ENCODE measurements around the gene ANGPTL1.

The ANGPTL1 gene

DNA sequence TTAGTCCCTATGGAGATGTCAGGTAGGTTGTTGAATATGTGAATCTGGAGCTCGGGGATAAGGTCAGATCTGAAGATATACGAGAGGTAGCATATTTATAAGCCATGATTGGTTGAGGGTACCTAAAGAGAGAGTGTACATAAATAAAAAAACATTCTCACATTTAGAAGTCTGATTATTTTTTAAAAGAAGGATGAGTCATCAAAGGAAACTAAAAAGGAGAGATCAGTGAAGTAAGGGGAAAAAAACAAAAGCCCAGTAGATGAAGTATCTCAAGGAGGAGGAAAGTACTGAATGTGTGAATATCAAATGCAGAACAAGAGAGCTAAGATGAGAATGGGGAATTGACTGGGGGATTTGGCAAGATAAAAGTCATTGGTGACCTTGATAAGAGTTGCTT lies 15.7 kb upstream of the ANGPTL1 start:
- H2BK12ac ChIP-seq (ENCODE audit: low read length in 2 of 2), result no peak overlapping the region
- no peak overlapping the region for H3K23ac ChIP-seq (ENCODE audit: low read length in 2 of 2)
- H3K4me2 ChIP-seq (ENCODE audit: low read length, poor library complexity, severe bottlenecking), result no peak overlapping the region
- no peak overlapping the region for H4K8ac ChIP-seq (ENCODE audit: low read length)
- no CpG with 5 or more reads among the region's 2 CpGs for WGBS
- H3K14ac ChIP-seq (ENCODE audit: low read length in 2 of 2), result no peak overlapping the region
- no peak overlapping the region for H3K18ac ChIP-seq (ENCODE audit: low read depth in 1 of 2, low read length in 2 of 2)
- H3K9me3 ChIP-seq (ENCODE audit: control insufficient read depth, low read length), result no peaks in the 10 kb centered on the region
- no peak overlapping the region for H3K4ac ChIP-seq (ENCODE audit: low read depth in 1 of 2, low read length in 2 of 2)
- no peak overlapping the region for H2BK15ac ChIP-seq (ENCODE audit: low read depth, poor library complexity, severe bottlenecking)
- H3K27ac ChIP-seq (ENCODE audit: low read length, poor library complexity, severe bottlenecking), result no peak overlapping the region
- H4K91ac ChIP-seq (ENCODE audit: low read length), result no peak overlapping the region
- H3K27me3 ChIP-seq (ENCODE audit: control insufficient read depth in 1 of 2, insufficient read depth in 1 of 2, low read length in 2 of 2), result no peaks in the 10 kb centered on the region
- H3K36me3 ChIP-seq (ENCODE audit: control insufficient read depth in 1 of 2, insufficient read depth in 2 of 2, low read depth in 1 of 2, low read length in 2 of 2), result peaks cover 6 to 94% of the 10 kb centered on the region in 2 experiments
- no peak overlapping the region for H2AFZ ChIP-seq (ENCODE audit: low read depth, low read length)
- H2BK120ac ChIP-seq (ENCODE audit: low read depth, low read length), result no peak overlapping the region
- H3K9ac ChIP-seq (ENCODE audit: low read length), result no peak overlapping the region
- H3K4me1 ChIP-seq (ENCODE audit: control insufficient read depth, insufficient read depth, low read depth, low read length), result no peaks in the 10 kb centered on the region
- H2BK5ac ChIP-seq (ENCODE audit: low read depth, low read length, poor library complexity, severe bottlenecking), result no peak overlapping the region
- H3K4me3 ChIP-seq (ENCODE audit: insufficient read depth in 1 of 2, low read depth in 1 of 2, low read length in 2 of 2), result no peak overlapping the region
- no peak for DNase-seq
- H2AK5ac ChIP-seq (ENCODE audit: low read length, severe bottlenecking), result no peak overlapping the region
- no peaks in the 10 kb centered on the region for H3K79me1 ChIP-seq (replicated peaks; ENCODE audit: low read length, poor library complexity, severe bottlenecking)

DNA sequence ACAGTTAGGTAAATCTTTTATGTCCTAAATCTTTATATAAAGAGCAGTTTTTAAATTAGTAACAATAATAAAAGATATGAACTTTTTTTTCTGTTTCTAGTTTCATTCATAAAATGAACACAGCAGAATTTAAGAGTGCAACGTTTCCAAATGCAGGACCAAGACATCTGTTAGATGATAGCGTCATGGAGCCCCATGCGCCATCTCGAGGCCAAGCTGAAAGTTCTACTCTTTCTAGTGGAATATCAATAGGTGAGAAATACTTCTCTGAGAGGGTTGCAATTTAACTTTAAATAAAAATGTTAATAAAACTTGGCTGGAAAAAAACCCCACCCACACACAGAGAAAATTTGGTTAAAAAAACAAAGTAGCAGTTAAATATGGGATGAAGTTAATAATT lies 15.0 kb upstream of the ANGPTL1 start:
- no peak overlapping the region for H4K8ac ChIP-seq (ENCODE audit: low read length)
- peaks cover 4% of the 10 kb centered on the region for H3K9me3 ChIP-seq (ENCODE audit: control insufficient read depth, low read length)
- peaks cover 9 to 94% of the 10 kb centered on the region in 2 experiments for H3K36me3 ChIP-seq (ENCODE audit: control insufficient read depth in 1 of 2, insufficient read depth in 2 of 2, low read depth in 1 of 2, low read length in 2 of 2)
- no peak overlapping the region for H2BK12ac ChIP-seq (ENCODE audit: low read length in 2 of 2)
- no peak overlapping the region for H4K91ac ChIP-seq (ENCODE audit: low read length)
- no peak overlapping the region for H3K9ac ChIP-seq (ENCODE audit: low read length)
- no peak overlapping the region for H3K14ac ChIP-seq (ENCODE audit: low read length in 2 of 2)
- H2BK5ac ChIP-seq (ENCODE audit: low read depth, low read length, poor library complexity, severe bottlenecking), result no peak overlapping the region
- H2AFZ ChIP-seq (ENCODE audit: low read depth, low read length), result no peak overlapping the region
- H2BK120ac ChIP-seq (ENCODE audit: low read depth, low read length), result no peak overlapping the region
- H3K23ac ChIP-seq (ENCODE audit: low read length in 2 of 2), result no peak overlapping the region
- no peak overlapping the region for H3K27ac ChIP-seq (ENCODE audit: low read length, poor library complexity, severe bottlenecking)
- WGBS, result 100% methylated on average over 2 of the region's 4 CpGs
- H3K79me1 ChIP-seq (replicated peaks; ENCODE audit: low read length, poor library complexity, severe bottlenecking), result no peaks in the 10 kb centered on the region
- no peaks in the 10 kb centered on the region for H3K27me3 ChIP-seq (ENCODE audit: control insufficient read depth in 1 of 2, insufficient read depth in 1 of 2, low read length in 2 of 2)
- no peak overlapping the region for H2AK5ac ChIP-seq (ENCODE audit: low read length, severe bottlenecking)
- no peak overlapping the region for H3K4me2 ChIP-seq (ENCODE audit: low read length, poor library complexity, severe bottlenecking)
- DNase-seq, result no peak
- H3K18ac ChIP-seq (ENCODE audit: low read depth in 1 of 2, low read length in 2 of 2), result no peak overlapping the region
- no peak overlapping the region for H3K4me3 ChIP-seq (ENCODE audit: insufficient read depth in 1 of 2, low read depth in 1 of 2, low read length in 2 of 2)
- no peak overlapping the region for H2BK15ac ChIP-seq (ENCODE audit: low read depth, poor library complexity, severe bottlenecking)
- H3K4me1 ChIP-seq (ENCODE audit: control insufficient read depth, insufficient read depth, low read depth, low read length), result no peaks in the 10 kb centered on the region
- no peak overlapping the region for H3K4ac ChIP-seq (ENCODE audit: low read depth in 1 of 2, low read length in 2 of 2)

DNA sequence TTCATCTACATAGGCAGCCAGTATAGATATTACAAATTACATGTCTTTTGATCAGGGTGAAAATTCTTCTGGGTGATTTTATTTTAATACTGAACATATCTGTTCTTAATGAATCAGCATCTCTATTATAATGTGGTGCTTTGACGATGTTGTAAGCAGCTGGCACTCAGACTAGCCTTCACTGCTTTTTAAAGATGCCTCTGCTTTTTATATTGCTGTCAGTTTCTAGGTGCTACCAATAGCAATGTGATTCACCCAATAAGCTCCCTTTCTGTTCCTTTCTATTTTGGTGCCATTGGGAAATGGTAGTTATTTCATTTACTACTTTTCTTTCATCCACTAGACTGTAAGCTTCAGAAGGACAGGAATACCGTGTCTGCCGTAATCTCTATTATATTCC lies 11.1 kb upstream of the ANGPTL1 start:
- no peak overlapping the region for H3K9ac ChIP-seq (ENCODE audit: low read length)
- no peak overlapping the region for H3K23ac ChIP-seq (ENCODE audit: low read length in 2 of 2)

DNA sequence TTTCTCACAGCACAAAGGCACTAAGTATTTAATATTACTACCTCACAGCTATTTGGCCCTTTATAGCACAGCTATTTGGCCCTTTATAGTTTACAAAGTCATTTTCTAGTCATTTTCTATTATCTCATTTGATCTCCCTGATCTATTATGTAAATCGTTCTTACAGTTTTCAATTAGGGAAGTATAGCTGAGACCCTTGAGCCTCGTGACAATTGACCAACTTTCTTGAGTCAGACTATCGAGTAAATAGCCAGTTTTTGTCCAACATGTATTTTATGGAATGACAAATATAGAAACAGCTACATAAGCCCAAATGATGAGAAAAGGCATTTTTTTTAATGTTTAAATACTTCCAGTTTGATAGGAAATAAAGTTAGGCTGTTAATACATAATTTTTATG lies 7.0 kb upstream of the ANGPTL1 start:
- H3K4me1 ChIP-seq (ENCODE audit: control insufficient read depth, insufficient read depth, low read depth, low read length), result no peaks in the 10 kb centered on the region
- DNase-seq, result no peak
- no peak overlapping the region for H3K14ac ChIP-seq (ENCODE audit: low read length in 2 of 2)
- no peak overlapping the region for H3K23ac ChIP-seq (ENCODE audit: low read length in 2 of 2)
- no peak overlapping the region for H3K4me2 ChIP-seq (ENCODE audit: low read length, poor library complexity, severe bottlenecking)
- H3K18ac ChIP-seq (ENCODE audit: low read depth in 1 of 2, low read length in 2 of 2), result no peak overlapping the region
- H4K91ac ChIP-seq (ENCODE audit: low read length), result no peak overlapping the region
- H3K9me3 ChIP-seq (ENCODE audit: control insufficient read depth, low read length), result peaks cover 4% of the 10 kb centered on the region
- 100% methylated on average over 1 of the region's 3 CpGs for WGBS
- H3K27me3 ChIP-seq (ENCODE audit: control insufficient read depth in 1 of 2, insufficient read depth in 1 of 2, low read length in 2 of 2), result no peaks in the 10 kb centered on the region
- no peak overlapping the region for H2BK5ac ChIP-seq (ENCODE audit: low read depth, low read length, poor library complexity, severe bottlenecking)
- H3K4me3 ChIP-seq (ENCODE audit: insufficient read depth in 1 of 2, low read depth in 1 of 2, low read length in 2 of 2), result no peak overlapping the region
- H2BK15ac ChIP-seq (ENCODE audit: low read depth, poor library complexity, severe bottlenecking), result no peak overlapping the region
- peaks cover 3 to 55% of the 10 kb centered on the region in 2 experiments for H3K36me3 ChIP-seq (ENCODE audit: control insufficient read depth in 1 of 2, insufficient read depth in 2 of 2, low read depth in 1 of 2, low read length in 2 of 2)
- H2BK120ac ChIP-seq (ENCODE audit: low read depth, low read length), result no peak overlapping the region
- no peak overlapping the region for H2AK5ac ChIP-seq (ENCODE audit: low read length, severe bottlenecking)
- no peak overlapping the region for H2AFZ ChIP-seq (ENCODE audit: low read depth, low read length)
- H3K79me1 ChIP-seq (replicated peaks; ENCODE audit: low read length, poor library complexity, severe bottlenecking), result no peaks in the 10 kb centered on the region
- H3K27ac ChIP-seq (ENCODE audit: low read length, poor library complexity, severe bottlenecking), result no peak overlapping the region
- no peak overlapping the region for H2BK12ac ChIP-seq (ENCODE audit: low read length in 2 of 2)
- no peak overlapping the region for H4K8ac ChIP-seq (ENCODE audit: low read length)
- H3K4ac ChIP-seq (ENCODE audit: low read depth in 1 of 2, low read length in 2 of 2), result no peak overlapping the region
- no peak overlapping the region for H3K9ac ChIP-seq (ENCODE audit: low read length)

More for the DNA sequence above, 11.1 kb upstream of the ANGPTL1 start:
- Histone ChIP-seq H3K36me3 (ENCODE audit: control insufficient read depth in 1 of 2, insufficient read depth in 2 of 2, low read depth in 1 of 2, low read length in 2 of 2) (peaks cover 7 to 79% of the 10 kb centered on the region in 2 experiments), H3K27ac (ENCODE audit: low read length, poor library complexity, severe bottlenecking) (no peak overlapping the region), H3K4me1 (ENCODE audit: control insufficient read depth, insufficient read depth, low read depth, low read length) (no peaks in the 10 kb centered on the region), H3K9me3 (ENCODE audit: control insufficient read depth, low read length) (peaks cover 4% of the 10 kb centered on the region), H3K4me2 (ENCODE audit: low read length, poor library complexity, severe bottlenecking) (no peak overlapping the region), H2BK5ac (ENCODE audit: low read depth, low read length, poor library complexity, severe bottlenecking) (no peak overlapping the region), H3K27me3 (ENCODE audit: control insufficient read depth in 1 of 2, insufficient read depth in 1 of 2, low read length in 2 of 2) (no peaks in the 10 kb centered on the region), H3K4me3 (ENCODE audit: insufficient read depth in 1 of 2, low read depth in 1 of 2, low read length in 2 of 2) (no peak overlapping the region), H2BK12ac (ENCODE audit: low read length in 2 of 2) (no peak overlapping the region), H4K91ac (ENCODE audit: low read length) (no peak overlapping the region), H3K79me1 (replicated peaks; ENCODE audit: low read length, poor library complexity, severe bottlenecking) (no peaks in the 10 kb centered on the region), H3K18ac (ENCODE audit: low read depth in 1 of 2, low read length in 2 of 2) (no peak overlapping the region), H4K8ac (ENCODE audit: low read length) (no peak overlapping the region), H2AK5ac (ENCODE audit: low read length, severe bottlenecking) (no peak overlapping the region), H2BK120ac (ENCODE audit: low read depth, low read length) (no peak overlapping the region), H3K14ac (ENCODE audit: low read length in 2 of 2) (no peak overlapping the region), H2AFZ (ENCODE audit: low read depth, low read length) (no peak overlapping the region), H2BK15ac (ENCODE audit: low read depth, poor library complexity, severe bottlenecking) (no peak overlapping the region), H3K4ac (ENCODE audit: low read depth in 1 of 2, low read length in 2 of 2) (no peak overlapping the region)
- WGBS, result 100% methylated on average over 1 of the region's 3 CpGs
- no peak for DNase-seq

Measured in mesenchymal stem cell (in vitro differentiated cells and primary cell).